Osteocyte (in vitro differentiated cells): ENCODE data around the gene ANTXR1. TPM values are rescaled to one million over a fixed set of nuclear protein-coding genes. Genes with fewer than 3 reads are reported as not detected.

ENCODE experiments used
- DNase-seq: peaks from one replicate; pipeline ENCODE4 v3.0.0; 2021; ENCODE audit warnings: mixed read lengths; ENCODE audit not compliant: unreplicated experiment; ENCODE audit errors: extremely low spot score
- H3K27ac Mint-ChIP-seq: one replicate; pipeline ENCODE4 v1.8.0; 2021; ENCODE audit warnings: mild to moderate bottlenecking, mixed read lengths; ENCODE audit not compliant: unreplicated experiment
- H3K27me3 Mint-ChIP-seq: one replicate; pipeline ENCODE4 v1.8.0; 2021; ENCODE audit warnings: mixed read lengths; ENCODE audit not compliant: unreplicated experiment
- H3K36me3 Mint-ChIP-seq: one replicate; pipeline ENCODE4 v1.8.0; 2021; ENCODE audit warnings: mixed read lengths; ENCODE audit not compliant: unreplicated experiment
- H3K4me1 Mint-ChIP-seq: one replicate; pipeline ENCODE4 v1.8.0; 2021; ENCODE audit warnings: mixed read lengths; ENCODE audit not compliant: unreplicated experiment
- H3K4me3 Mint-ChIP-seq: one replicate; pipeline ENCODE4 v1.8.0; 2021; ENCODE audit warnings: mild to moderate bottlenecking, moderate library complexity, mixed read lengths; ENCODE audit not compliant: unreplicated experiment
- H3K9me3 Mint-ChIP-seq: one replicate; pipeline ENCODE4 v1.8.0; 2021; ENCODE audit warnings: mixed read lengths; ENCODE audit not compliant: unreplicated experiment
- total RNA-seq: library from RNA; stranded (reverse); gene quantifications from 2 replicates; pipeline ENCODE4 v1.2.1, GENCODE V29; 2021
- TF ChIP-seq, protein P1 (sequence below): fragments of 200-600 bp; sonication (generic); IDR thresholded peaks from 2 replicates; pipeline ENCODE4 v1.5.0; 2021; ENCODE audit warnings: antibody characterized with exemption, mild to moderate bottlenecking, moderate library complexity

ANTXR1 gene
- total RNA-seq, 1 donor from 2014 or later: 144 TPM

DNA sequence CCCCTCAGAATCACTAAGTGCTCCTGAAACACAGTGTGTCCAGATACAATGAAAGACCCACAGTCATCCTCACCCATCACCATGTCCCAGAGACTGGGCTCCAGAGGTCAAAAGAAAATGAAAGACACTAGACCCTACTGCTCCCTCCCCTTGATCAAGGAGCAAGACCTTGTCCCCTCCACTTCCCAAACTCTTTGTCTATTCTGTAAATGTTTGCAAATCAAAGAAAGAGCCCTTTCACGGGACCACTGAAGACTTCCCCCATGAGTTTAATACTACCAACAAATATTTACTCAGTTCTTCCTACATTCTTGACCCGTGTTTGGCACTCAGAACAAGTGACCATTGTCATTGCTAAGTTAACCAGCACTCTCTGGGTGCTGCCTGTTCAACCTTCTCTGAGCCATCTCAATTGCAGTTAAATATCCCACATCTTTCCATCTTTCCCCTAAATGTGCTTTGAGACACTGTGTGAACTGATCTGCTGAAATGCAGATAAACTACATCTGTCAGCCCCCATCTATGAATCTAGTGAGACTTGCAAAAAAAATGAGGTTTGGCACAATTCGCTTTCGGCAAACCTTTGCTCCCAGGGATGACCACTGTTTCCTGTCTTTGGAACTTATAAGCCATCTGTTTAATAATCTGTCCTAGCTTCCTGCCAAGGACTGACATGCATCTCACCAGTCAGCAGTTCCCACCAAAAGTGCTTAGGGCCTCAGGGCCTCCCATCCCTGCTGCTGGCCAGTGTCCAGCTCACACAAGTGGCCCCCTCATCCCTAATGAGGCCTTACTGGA, 203.8 kb downstream of the ANTXR1 start:
- peaks cover 4% of the 10 kb centered on the region for H3K9me3 Mint-ChIP-seq
- H3K4me3 Mint-ChIP-seq: no peak overlapping the region
- TF ChIP-seq, protein P1, sequence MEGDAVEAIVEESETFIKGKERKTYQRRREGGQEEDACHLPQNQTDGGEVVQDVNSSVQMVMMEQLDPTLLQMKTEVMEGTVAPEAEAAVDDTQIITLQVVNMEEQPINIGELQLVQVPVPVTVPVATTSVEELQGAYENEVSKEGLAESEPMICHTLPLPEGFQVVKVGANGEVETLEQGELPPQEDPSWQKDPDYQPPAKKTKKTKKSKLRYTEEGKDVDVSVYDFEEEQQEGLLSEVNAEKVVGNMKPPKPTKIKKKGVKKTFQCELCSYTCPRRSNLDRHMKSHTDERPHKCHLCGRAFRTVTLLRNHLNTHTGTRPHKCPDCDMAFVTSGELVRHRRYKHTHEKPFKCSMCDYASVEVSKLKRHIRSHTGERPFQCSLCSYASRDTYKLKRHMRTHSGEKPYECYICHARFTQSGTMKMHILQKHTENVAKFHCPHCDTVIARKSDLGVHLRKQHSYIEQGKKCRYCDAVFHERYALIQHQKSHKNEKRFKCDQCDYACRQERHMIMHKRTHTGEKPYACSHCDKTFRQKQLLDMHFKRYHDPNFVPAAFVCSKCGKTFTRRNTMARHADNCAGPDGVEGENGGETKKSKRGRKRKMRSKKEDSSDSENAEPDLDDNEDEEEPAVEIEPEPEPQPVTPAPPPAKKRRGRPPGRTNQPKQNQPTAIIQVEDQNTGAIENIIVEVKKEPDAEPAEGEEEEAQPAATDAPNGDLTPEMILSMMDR: no peak
- H3K36me3 Mint-ChIP-seq: peaks cover 29% of the 10 kb centered on the region
- H3K4me1 Mint-ChIP-seq: peaks cover 34% of the 10 kb centered on the region
- H3K27me3 Mint-ChIP-seq: no peaks in the 10 kb centered on the region
- DNase-seq: no peak
- H3K27ac Mint-ChIP-seq: peak overlapping the region; percentile 19

DNA sequence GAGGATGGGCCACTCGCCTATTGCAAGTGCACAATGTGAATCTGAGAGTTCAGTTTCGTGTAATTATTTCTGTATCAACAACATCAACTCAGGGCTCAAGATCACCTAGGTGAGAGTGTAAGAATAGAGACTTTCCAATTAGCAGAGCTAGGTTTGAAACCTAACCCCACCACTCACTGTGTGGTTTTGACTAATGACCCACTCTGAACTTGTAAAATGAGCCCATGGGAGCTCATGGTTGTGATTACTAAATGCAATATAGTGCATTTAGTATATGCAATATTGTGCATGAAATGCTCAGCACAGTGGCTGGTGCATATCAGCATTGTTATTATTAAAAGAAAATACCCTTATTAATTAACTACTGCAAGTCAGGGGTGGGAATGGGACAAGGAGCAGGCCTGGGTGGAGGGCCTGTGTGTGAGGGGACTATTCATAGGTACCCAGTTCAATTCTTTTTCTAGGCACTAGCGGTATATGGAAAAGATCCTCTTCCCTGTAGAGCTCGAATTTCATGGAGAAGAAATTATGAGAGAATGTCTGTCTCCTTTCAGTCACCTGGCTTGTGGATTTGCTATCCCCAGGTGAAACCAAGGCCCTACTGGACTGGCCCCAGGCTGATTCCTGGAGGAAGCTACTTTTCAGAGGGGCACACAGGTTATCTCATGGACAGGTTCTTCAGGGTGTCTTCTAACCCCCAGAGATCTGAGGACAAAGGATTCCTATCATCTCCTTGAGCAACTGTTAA, 204.5 kb downstream of the ANTXR1 start:
- H3K4me3 Mint-ChIP-seq: no peak overlapping the region
- DNase-seq: no peak
- H3K4me1 Mint-ChIP-seq: peaks cover 42% of the 10 kb centered on the region
- H3K36me3 Mint-ChIP-seq: peaks cover 29% of the 10 kb centered on the region
- TF ChIP-seq, protein P1: no peak
- H3K27me3 Mint-ChIP-seq: no peaks in the 10 kb centered on the region
- peaks cover 4% of the 10 kb centered on the region for H3K9me3 Mint-ChIP-seq
- H3K27ac Mint-ChIP-seq: peak overlapping the region; percentile 19

- Mint-ChIP-seq H3K9me3 (peaks cover 3% of the 10 kb centered on the region), H3K27ac (no peak overlapping the region), H3K36me3 (peaks cover 10% of the 10 kb centered on the region), H3K4me3 (no peak overlapping the region), H3K4me1 (peaks cover 46% of the 10 kb centered on the region), H3K27me3 (no peaks in the 10 kb centered on the region)
- no peak for DNase-seq
- TF ChIP-seq, protein P1: no peak
These were observed 208.5 kb downstream of the ANTXR1 start for GRCh38 chr2:69221512-69221911.

- no peak for DNase-seq
- Mint-ChIP-seq H3K27me3 (no peaks in the 10 kb centered on the region), H3K9me3 (no peaks in the 10 kb centered on the region), H3K4me1 (peaks cover 40% of the 10 kb centered on the region), H3K36me3 (peaks cover 13% of the 10 kb centered on the region), H3K27ac (no peak overlapping the region), H3K4me3 (no peak overlapping the region)
- TF ChIP-seq, protein P1: no peak
These were observed 209.2 kb downstream of the ANTXR1 start for GRCh38 chr2:69221960-69222751.
